GM12864 (cell line): ENCODE results near the gene THSD4.

Experiments
- DNase-seq: peaks from one replicate; pipeline ENCODE4 v3.0.0-alpha.2; 2011; ENCODE audit warnings: low read depth
- H3K4me3 ChIP-seq: 2 replicates; pipeline ENCODE4 v1.5.1; 2011; ENCODE audit warnings: mild to moderate bottlenecking, low read depth, low read length, control low read depth
- TF ChIP-seq, protein P1 (sequence below): IDR thresholded peaks from 2 replicates; pipeline ENCODE4 v1.5.1; 2011; ENCODE audit warnings: low read depth, mild to moderate bottlenecking, moderate library complexity, low read length, control low read depth, inconsistent platforms; ENCODE audit errors: missing control alignments

The THSD4 gene

DNA sequence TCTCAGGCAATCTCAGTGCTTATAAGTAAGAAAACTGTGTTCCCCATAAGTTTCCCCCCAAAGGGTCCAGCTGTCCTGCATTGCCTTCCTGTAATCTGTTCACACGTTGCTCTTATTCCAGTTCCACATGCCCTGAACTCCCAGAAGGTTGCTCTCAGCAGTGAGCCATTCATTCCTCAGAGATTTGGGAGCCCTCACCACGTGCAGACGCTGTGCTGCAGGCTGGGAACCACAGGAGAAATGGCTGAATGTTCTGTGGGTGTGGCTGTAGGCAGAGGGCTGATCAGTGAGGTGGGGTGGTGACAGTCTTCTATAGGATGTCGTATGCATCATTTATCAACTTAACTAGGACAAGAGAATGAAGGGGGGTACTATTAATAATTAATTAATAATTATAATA lies 3.3 kb upstream of the THSD4 start:
- H3K4me3 ChIP-seq: no peak overlapping the region
- TF ChIP-seq, protein P1, sequence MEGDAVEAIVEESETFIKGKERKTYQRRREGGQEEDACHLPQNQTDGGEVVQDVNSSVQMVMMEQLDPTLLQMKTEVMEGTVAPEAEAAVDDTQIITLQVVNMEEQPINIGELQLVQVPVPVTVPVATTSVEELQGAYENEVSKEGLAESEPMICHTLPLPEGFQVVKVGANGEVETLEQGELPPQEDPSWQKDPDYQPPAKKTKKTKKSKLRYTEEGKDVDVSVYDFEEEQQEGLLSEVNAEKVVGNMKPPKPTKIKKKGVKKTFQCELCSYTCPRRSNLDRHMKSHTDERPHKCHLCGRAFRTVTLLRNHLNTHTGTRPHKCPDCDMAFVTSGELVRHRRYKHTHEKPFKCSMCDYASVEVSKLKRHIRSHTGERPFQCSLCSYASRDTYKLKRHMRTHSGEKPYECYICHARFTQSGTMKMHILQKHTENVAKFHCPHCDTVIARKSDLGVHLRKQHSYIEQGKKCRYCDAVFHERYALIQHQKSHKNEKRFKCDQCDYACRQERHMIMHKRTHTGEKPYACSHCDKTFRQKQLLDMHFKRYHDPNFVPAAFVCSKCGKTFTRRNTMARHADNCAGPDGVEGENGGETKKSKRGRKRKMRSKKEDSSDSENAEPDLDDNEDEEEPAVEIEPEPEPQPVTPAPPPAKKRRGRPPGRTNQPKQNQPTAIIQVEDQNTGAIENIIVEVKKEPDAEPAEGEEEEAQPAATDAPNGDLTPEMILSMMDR: no peak
- DNase-seq: no peak

DNA sequence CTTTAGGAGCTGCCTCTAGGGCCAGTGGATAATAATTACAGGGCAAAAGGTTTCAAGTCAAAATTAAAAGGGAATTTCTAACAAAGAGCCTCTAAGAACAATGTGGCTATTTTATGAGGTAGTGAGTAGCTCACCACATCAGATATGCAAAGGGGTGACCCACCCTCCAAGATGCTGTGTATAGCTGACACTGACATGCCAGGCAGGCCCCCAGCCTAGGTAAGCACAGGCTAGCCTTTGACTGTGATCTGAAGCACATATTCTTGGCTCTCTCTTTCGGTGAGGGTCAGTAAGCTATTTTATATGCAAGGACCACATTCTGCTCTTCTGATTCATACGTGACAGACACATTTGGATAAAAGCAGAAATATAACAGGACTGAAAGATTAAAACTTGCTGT lies 2.8 kb upstream of the THSD4 start:
- no peak for DNase-seq
- H3K4me3 ChIP-seq: no peak overlapping the region
- TF ChIP-seq, protein P1: no peak

DNA sequence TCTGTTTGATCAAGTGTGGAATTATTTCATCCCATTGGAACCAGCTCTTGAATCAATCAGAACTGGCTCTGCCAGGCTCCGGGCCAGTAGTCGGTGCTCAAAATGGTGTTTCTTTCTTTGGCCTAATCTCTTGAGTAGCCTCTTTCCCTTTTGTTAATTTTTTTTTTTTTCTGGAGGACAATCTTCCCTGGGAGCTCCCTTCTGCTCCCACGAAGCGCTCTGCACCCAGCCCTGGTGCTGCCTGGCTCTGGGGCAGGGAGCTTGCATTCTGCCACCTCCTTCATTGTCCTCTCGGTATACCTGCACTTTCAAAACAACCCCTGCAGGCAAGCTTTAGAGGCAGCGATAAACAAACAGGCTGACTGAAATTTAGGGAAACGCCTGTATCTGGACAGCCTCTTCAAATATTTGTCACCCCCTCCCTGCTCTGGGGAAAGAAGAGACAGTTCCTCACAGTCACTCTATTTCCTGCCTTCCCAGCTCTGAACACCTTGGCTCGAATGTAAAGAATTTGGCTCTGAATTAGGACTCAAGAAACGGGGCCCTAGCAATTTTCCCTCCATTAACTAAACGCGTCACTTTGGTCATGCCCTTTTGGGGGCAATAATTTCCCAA lies 1.1 kb upstream of the THSD4 start:
- no peak overlapping the region for H3K4me3 ChIP-seq
- DNase-seq: no peak
- TF ChIP-seq, protein P1: no peak

DNA sequence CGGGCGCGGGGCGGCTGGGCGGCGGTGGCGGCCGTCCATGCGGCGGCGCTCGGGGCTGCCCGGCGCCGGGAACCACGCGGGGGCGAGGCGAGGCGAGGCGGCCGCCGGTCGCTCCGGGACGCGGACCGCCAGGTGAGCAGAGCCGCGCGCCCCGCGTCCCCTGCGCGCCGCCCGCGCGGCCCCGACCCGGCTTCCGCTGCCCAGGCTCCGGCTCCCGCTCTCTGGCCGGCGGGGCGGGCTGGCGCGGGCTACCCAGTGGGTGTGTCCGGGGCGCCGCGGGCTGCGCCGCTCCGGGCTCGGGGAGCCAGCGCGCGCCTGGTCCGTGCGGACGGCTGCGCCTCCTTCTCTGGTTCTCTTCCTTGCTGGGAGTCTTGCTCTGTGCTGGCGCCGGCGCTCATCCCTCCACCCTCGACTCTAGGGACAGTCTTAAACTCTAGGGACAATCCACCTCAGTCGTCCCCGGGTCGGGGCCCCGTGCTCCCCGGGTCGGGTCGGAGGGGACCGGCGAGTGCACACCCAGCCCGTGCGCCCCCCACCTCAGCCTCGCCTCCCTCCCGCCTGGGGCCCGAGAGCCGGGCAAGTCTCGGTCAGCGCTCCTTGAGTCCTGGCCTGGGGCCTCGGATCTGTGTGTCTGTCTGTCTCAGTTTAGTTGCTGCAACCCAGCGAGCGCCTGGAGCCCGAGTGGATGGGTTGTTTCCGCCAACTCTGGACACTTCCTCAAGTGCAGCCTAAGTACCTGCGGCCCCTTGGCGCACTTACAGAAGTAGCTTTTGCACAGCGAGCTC lies 488 bp downstream of the THSD4 start:
- H3K4me3 ChIP-seq: peak overlapping the region; percentile 34
- no peak for DNase-seq
- TF ChIP-seq, protein P1: no peak

DNA sequence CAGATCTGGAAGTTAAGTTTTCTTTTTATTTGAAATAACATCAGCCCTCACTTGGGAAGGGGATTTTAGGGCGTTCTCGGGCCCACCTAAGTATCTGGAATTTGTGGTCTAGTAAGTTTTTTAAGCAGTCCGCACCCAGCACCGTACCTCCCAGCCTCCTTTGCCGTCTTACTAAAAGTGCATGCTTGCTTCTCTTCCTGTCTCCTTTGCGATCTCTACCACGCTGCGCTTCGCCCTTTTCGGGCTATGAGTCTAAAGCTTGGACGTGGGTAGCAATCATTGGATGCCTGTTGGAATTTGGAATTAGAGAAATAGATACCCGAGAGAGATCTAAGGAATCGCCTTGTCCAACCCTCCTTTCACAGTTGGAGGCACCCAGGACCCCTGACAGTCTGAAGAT lies 1.1 kb downstream of the THSD4 start:
- H3K4me3 ChIP-seq: no peak overlapping the region
- DNase-seq: no peak
- TF ChIP-seq, protein P1: no peak

DNA sequence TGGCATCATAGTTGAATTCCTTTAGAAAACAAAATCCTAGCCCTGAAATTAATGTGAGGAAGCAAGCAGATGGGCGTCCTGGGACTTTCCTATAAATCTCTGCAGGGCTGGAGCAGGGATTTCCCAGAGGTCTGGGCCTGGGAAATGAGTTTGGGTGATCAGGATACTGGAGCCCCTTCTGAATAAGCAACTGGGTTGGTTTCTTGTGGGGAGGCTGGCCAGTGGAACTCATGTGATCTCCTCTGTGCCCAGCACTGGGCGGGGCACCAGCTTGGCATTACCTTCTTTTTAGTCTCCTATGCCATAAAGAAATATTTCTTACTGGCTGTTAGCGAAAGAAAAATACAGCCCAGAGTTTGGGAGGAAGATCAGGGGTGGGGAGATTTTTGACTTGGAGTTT lies 1.7 kb downstream of the THSD4 start:
- TF ChIP-seq, protein P1: no peak
- no peak overlapping the region for H3K4me3 ChIP-seq
- DNase-seq: no peak
